ENCODE measurements around the gene CANT1. TPM values are rescaled to one million over a fixed set of nuclear protein-coding genes. Genes with fewer than 3 reads are reported as not detected.
"Not testable (repeated sequence)": the region's sequence is repeated elsewhere in the genome, so short reads cannot be mapped to it uniquely, and the experiment has no call there.

The CANT1 gene
- total RNA-seq, 2 experiments from 2014 or later, result 63.3 to 65.4 TPM

DNA sequence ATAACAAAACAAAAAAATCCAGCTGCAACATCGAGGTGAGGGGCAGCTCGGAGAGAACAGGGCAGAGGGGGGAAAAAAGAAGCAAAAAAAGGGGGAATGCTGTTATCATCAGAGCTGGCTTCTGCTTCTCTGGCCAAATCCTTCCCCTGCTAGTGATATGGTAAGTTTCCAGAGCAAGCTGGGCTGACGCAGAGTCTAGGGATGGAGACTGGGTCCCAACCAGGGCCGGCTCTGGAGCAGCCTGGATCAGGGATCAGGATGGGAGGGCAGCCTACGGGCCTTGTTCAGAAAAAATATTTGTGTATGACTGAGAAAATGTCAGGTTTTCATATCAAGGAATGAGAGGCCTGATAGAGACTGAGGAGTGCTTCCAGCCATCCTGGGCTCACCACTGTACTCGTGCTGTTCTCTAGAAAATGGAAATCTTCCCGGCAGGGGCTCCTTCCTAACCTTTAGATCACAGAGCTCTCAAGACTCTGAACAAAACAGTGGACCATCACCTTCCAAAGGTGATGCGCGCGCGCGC, 13.7 kb upstream of the CANT1 start:
- no peak overlapping the region for H3K27ac Mint-ChIP-seq
- POLR2A ChIA-PET, result no interaction called here
- H3K4me1 Mint-ChIP-seq (ENCODE audit: low read depth), result peaks cover 8% of the 10 kb centered on the region
- peak overlapping the region; percentile 20 for H3K4me3 Mint-ChIP-seq
- intact Hi-C loops (cut with micrococcal nuclease), result no loop called here
- no peak for DNase-seq
- no peaks in the 10 kb centered on the region for H3K9me3 Mint-ChIP-seq
- H3K36me3 Mint-ChIP-seq, result no peaks in the 10 kb centered on the region
- H3K27me3 Mint-ChIP-seq, result peaks cover 26% of the 10 kb centered on the region
- CTCF ChIA-PET, result interaction anchor here (3.8 kb wide), 1 partner anchor 18 kb away, joined by 32 read pairs; no protein-coding TSS in a partner anchor

DNA sequence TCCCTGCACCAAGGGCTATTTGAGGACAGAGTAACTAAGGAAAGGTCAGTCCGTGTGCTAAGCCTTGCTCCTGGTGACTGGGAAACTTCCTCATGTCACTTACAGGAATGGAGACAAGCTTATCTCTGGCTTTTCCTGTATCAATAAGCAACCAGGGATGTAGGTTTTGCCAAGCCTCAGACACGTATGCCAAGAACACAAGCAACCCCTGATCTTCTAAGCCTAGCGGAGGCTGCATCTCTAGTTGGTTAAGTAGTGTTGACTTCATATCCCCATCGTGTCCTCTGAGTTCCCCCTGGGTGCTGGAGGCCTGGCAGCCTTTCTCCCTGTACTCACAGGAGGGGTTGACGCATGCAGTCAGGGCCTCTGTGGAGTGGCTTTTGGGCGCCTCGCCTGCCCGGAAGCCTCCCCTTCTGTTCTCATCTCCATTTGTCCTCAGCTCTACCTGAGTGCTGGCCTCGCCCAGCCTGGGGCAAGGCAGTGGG, 13.0 kb upstream of the CANT1 start:
- peaks cover 25% of the 10 kb centered on the region for H3K27me3 Mint-ChIP-seq
- H3K36me3 Mint-ChIP-seq, result no peaks in the 10 kb centered on the region
- H3K27ac Mint-ChIP-seq, result no peak overlapping the region
- no peaks in the 10 kb centered on the region for H3K9me3 Mint-ChIP-seq
- ChIA-PET CTCF (interaction anchor here (3.8 kb wide), 1 partner anchor 19 kb away, joined by 32 read pairs; no protein-coding TSS in a partner anchor), POLR2A (no interaction called here)
- H3K4me3 Mint-ChIP-seq, result no peak overlapping the region
- intact Hi-C loops (cut with micrococcal nuclease), result no loop called here
- peaks cover 8% of the 10 kb centered on the region for H3K4me1 Mint-ChIP-seq (ENCODE audit: low read depth)
- no peak for DNase-seq

DNA sequence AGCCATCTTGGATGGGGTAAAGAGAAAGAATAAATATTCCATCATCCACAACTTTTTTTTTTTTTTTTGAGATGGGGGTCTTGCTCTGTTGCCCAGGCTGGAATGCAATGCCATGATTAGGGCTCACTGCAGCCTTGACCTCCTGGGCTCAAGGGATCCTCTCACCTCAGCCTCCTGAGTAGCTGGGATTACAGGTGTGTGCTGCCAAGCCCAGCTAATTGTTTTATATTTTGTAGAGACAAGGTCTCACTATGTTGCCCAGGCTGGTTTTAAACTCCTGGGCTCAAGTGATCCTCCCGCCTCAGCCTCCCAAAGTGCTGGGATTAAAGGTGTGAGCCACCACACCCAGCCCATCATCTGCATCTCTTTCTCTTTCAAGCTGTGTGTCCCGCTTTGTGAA, 12.4 kb upstream of the CANT1 start:
- H3K27ac Mint-ChIP-seq; H3K36me3 Mint-ChIP-seq; DNase-seq; POLR2A ChIA-PET; H3K4me3 Mint-ChIP-seq; H3K9me3 Mint-ChIP-seq; H3K4me1 Mint-ChIP-seq (ENCODE audit: low read depth): not testable (repeated sequence)
- CTCF ChIA-PET, result interaction anchor here (3.8 kb wide), 1 partner anchor 20 kb away, joined by 32 read pairs; no protein-coding TSS in a partner anchor
- peaks cover 26% of the 10 kb centered on the region for H3K27me3 Mint-ChIP-seq
- intact Hi-C loops (cut with micrococcal nuclease), result loop anchor here (1.0 kb wide), 1 partner anchor 44 kb away; no protein-coding TSS in a partner anchor

DNA sequence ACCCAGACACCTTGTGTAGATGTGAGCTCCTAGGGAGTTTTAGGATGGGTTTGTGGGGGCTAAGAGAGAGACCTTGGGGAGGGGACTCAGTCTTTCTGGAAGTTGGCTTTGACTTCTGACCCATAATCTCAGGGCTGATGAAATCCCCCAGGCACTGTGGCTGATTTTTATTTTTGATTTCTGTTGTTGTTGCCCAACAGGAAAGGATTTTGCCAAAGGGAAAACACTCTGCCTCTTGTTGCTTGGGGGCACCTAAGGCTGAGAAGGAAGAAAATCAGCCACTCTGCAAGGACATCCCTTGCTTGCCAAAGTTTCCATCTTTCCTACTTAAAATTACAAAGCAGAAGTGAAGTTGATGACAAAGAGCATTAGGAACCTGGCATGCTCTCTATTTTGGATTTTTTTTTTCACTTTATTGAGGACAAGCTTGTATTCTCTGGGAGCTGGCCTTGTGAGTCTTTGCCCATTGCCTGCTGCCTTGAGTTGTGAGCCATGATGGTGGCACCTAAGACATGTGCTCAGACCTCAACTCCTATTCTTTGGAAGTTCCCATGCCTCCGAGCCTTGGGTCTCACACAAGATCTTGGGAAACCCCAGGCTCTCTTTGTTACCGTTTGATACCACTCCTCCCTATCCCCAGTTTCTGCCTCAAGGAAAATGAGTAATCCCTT, 11.2 kb upstream of the CANT1 start:
- Mint-ChIP-seq H3K9me3 (peaks cover under 1% of the 10 kb centered on the region), H3K27me3 (peaks cover 23% of the 10 kb centered on the region), H3K4me1 (ENCODE audit: low read depth) (peaks cover 8% of the 10 kb centered on the region), H3K36me3 (no peaks in the 10 kb centered on the region), H3K27ac (no peak overlapping the region), H3K4me3 (no peak overlapping the region)
- ChIA-PET CTCF (interaction anchor here (0.9 to 3.8 kb wide), 4 partner anchors 21 to 64 kb away, joined by 3 to 32 read pairs (median 6); no protein-coding TSS in a partner anchor), POLR2A (interaction anchor here (0.8 kb wide), 1 partner anchor 20 kb away, joined by 3 read pairs; no protein-coding TSS in a partner anchor)
- intact Hi-C loops (cut with micrococcal nuclease), result loop anchor here (1.0 kb wide), 1 partner anchor 46 kb away; no protein-coding TSS in a partner anchor
- DNase-seq, result no peak

DNA sequence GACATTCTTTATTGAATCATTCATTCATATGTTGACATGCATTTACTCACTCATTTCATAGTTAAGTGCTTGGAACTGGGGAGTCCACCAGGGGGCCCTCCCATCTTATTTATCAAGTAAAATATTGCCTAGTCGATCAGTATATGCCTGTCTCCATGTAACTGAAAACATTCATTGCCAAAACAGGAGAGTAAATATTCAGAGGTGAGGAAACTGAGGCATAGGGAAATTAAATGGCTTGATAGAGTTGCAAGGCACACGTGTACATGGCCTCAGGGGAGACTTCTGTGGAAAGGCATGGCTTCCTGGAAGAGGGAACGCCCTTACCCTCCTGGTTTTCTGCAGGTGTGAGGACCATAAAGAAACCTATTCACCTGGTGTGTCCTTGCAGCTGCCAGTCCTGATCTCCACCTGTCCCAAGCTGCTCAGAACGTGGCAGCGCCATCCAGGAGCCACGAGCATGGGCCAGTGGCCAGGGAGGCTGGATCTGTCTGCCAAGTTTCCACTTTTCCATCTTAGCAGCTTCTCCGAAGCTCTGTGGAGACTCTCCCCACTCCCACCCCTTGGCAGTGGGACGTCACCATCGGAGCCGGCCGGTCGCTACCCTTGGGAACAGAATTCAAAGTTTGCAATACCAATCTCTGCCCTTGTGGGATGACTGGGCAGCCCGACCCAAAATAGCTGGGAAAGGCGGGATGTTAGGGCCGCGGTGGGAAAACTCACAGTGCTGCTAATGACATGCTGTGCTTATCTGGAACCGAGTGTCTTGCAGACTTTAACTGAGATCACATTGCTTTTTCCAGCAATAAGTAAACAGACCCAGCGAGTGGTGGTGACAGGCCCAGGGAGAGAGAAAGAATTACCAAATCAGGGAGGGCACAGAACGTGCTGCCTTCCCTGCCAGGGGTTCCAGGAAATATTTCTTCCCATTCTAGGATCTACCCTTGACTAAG, 10.3 kb upstream of the CANT1 start:
- Mint-ChIP-seq H3K36me3 (no peaks in the 10 kb centered on the region), H3K27ac (no peak overlapping the region), H3K9me3 (peaks cover 2% of the 10 kb centered on the region), H3K4me1 (ENCODE audit: low read depth) (peaks cover 8% of the 10 kb centered on the region), H3K27me3 (peaks cover 18% of the 10 kb centered on the region), H3K4me3 (no peak overlapping the region)
- intact Hi-C loops (cut with micrococcal nuclease), result loop anchor here (1.0 kb wide), 1 partner anchor 22 kb away; no protein-coding TSS in a partner anchor
- peak; percentile 58 for DNase-seq
- ChIA-PET POLR2A (interaction anchor here (0.8 kb wide), 1 partner anchor 21 kb away, joined by 3 read pairs; no protein-coding TSS in a partner anchor), CTCF (interaction anchor here (0.6 to 3.8 kb wide), 6 partner anchors 22 to 112 kb away, joined by 3 to 32 read pairs (median 6); no protein-coding TSS in a partner anchor)

DNA sequence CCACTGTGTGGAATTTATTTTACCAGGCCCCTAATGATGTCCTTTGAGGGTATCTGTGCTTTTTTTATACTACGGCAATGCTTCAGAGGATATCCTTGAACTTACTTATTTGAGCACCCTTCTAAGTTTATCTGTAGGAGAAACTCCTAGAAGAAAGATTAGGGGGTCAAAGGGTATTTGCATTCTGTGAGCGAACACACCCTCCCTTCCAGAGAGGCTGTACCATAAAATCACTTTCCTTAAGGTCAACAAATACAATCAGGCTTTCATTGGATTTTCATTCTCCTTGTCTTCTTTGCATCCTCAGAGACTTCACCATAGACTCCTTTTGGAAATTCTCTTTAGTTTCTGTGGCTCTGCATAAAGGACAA, 9.7 kb upstream of the CANT1 start:
- Mint-ChIP-seq H3K4me3 (no peak overlapping the region), H3K27ac (no peak overlapping the region), H3K9me3 (peaks cover 2% of the 10 kb centered on the region), H3K36me3 (no peaks in the 10 kb centered on the region), H3K27me3 (peaks cover 15% of the 10 kb centered on the region), H3K4me1 (ENCODE audit: low read depth) (peaks cover 5% of the 10 kb centered on the region)
- intact Hi-C loops (cut with micrococcal nuclease), result loop anchor here (1.0 kb wide), 1 partner anchor 23 kb away; no protein-coding TSS in a partner anchor
- ChIA-PET POLR2A (no interaction called here), CTCF (interaction anchor here (0.6 to 2.8 kb wide), 4 partner anchors 23 to 112 kb away, joined by 3 to 9 read pairs (median 6); no protein-coding TSS in a partner anchor)
- DNase-seq, result no peak

DNA sequence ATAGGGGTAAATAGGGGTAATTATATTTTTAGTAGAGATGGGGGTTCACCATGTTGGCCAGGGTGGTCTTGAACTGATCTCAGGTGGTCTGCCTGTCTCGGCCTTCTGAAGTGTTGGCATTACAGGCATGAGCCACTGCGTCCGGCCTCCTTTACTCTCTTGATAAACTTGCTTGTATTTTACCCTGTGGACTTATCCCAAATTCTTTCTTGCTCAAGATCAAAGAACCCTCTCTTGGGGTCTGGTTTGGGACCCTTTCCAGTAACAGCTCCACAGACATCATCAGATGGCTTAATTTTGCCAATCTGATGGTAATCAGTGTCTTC, 8.8 kb upstream of the CANT1 start:
- Mint-ChIP-seq H3K36me3 (no peaks in the 10 kb centered on the region), H3K4me3 (no peak overlapping the region), H3K27ac (no peak overlapping the region), H3K9me3 (peaks cover 4% of the 10 kb centered on the region), H3K4me1 (ENCODE audit: low read depth) (no peaks in the 10 kb centered on the region), H3K27me3 (peaks cover 9% of the 10 kb centered on the region)
- POLR2A ChIA-PET, result no interaction called here
- intact Hi-C loops (cut with micrococcal nuclease), result no loop called here
- DNase-seq, result no peak
- CTCF ChIA-PET, result interaction anchor here (1.6 kb wide), 1 partner anchor 24 kb away, joined by 8 read pairs; no protein-coding TSS in a partner anchor

DNA sequence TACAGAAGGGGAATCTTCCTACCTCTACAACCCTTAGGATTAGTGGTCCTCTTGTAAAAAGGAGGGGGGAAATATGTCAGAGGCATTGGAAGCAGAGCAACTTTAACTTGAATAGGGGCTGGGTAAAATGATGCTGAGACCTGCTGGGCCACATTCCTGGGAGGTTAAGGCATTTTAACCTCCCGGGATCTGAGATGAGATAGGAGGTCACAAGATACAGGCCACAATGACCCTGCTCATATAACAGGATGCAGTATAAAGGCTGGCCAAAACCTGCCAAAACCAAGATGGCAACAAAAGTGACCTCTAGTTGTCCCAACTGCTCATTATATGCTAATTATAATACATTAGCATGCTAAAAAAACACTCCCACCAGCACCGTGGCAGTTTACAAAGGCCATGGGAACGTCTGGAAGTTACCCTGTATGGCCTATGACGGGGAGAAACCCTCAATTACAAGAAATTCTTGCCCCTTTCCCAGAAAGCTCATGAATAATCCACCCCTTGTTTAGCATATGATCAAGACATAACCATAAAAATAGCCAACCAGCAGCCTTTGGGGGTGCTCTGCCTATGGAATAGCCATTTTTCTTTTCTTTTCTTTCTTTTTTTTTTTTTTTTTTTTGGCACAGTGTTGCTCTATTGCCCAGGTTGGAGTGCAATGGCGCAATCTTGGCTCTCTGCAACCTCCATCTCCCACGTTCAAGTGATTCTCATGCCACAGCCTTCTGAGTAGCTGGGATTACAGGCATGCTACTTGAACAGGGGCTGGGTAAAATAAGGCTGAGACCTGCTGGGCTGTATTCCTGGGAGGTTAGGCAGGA, 8.2 kb upstream of the CANT1 start:
- ChIA-PET POLR2A (no interaction called here), CTCF (interaction anchor here (1.6 kb wide), 1 partner anchor 24 kb away, joined by 8 read pairs; no protein-coding TSS in a partner anchor)
- intact Hi-C loops (cut with micrococcal nuclease), result no loop called here
- DNase-seq, result no peak
- Mint-ChIP-seq H3K36me3 (no peaks in the 10 kb centered on the region), H3K4me1 (ENCODE audit: low read depth) (no peaks in the 10 kb centered on the region), H3K9me3 (peaks cover 4% of the 10 kb centered on the region), H3K27me3 (peaks cover 6% of the 10 kb centered on the region), H3K4me3 (no peak overlapping the region), H3K27ac (no peak overlapping the region)

DNA sequence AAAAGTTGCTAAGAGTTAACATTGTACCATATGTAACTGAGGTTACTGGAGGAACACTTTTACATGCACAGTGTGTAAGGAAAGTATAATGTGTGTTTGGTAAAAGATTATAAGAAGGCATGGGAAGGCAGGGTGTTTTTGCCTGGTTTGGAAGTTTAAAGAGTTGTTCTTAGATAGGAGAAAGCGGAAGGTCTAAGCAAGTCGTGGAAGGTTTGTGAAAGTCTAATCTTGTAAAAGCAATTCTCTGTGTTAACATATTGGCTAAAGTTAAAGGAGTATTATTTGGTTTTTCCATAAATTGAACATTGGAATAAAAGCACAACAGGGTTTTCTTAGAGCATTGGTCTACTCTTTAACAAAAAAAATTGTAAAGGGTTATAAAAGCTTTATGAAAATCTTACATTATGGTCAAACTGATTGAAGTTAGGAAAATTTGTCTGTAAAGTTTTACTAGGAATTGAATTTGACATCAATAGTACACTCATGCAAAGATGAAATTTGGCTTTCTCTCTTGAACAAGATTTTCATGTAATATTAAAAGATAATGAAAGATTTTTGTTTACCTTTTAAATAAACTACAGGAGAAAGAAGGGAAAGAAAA, 4.7 kb upstream of the CANT1 start:
- intact Hi-C loops (cut with micrococcal nuclease), result no loop called here
- Mint-ChIP-seq H3K36me3 (no peaks in the 10 kb centered on the region), H3K4me1 (ENCODE audit: low read depth) (peaks cover 6% of the 10 kb centered on the region), H3K27me3 (peaks cover 5% of the 10 kb centered on the region), H3K27ac (no peak overlapping the region), H3K4me3 (no peak overlapping the region), H3K9me3 (peaks cover 4% of the 10 kb centered on the region)
- ChIA-PET CTCF (interaction anchor here (1.5 kb wide), 1 partner anchor 387 kb away, joined by 3 read pairs; no protein-coding TSS in a partner anchor), POLR2A (no interaction called here)
- no peak for DNase-seq

DNA sequence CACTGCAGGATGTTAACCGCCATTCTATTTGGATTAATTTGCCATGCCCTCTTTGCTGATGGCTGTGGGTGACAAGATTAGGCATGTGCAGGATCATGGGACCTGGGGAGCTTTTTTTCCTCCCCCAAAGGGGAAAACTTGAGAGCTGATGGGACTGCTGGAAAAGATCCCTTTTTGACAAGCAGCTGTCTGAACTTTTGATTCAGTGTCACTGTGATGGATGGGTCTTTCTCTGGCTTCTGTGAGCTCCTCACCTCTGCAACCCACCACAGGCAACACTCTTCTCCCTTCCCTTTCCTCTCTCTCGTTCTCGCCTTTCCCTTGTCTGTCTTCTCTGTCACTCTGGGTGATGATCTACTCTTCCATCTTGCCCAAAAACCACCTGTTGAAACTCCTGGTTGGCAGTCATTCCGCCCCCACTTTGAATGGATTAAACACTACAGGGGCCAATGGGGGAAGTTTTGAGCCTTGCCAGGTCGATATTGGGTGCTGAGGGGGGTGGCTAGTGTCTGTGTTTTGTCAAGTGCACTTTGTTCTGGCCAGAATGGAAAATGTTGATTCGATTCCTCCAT, 3.1 kb upstream of the CANT1 start:
- Mint-ChIP-seq H3K9me3 (peaks cover 4% of the 10 kb centered on the region), H3K27ac (no peak overlapping the region), H3K27me3 (peaks cover 3% of the 10 kb centered on the region), H3K4me3 (no peak overlapping the region), H3K4me1 (ENCODE audit: low read depth) (peaks cover 18% of the 10 kb centered on the region), H3K36me3 (peaks cover 6% of the 10 kb centered on the region)
- intact Hi-C loops (cut with micrococcal nuclease), result no loop called here
- ChIA-PET CTCF (interaction anchor here (1.2 kb wide), 1 partner anchor 33 kb away, joined by 3 read pairs; no protein-coding TSS in a partner anchor), POLR2A (no interaction called here)
- no peak for DNase-seq
